Measurements from ENCODE around the gene EGR2. TPM values are rescaled to one million over a fixed set of nuclear protein-coding genes. Genes with fewer than 3 reads are reported as not detected.

EGR2 gene
- total RNA-seq, 1 experiment from 2014 or later = 0.92 TPM

DNA sequence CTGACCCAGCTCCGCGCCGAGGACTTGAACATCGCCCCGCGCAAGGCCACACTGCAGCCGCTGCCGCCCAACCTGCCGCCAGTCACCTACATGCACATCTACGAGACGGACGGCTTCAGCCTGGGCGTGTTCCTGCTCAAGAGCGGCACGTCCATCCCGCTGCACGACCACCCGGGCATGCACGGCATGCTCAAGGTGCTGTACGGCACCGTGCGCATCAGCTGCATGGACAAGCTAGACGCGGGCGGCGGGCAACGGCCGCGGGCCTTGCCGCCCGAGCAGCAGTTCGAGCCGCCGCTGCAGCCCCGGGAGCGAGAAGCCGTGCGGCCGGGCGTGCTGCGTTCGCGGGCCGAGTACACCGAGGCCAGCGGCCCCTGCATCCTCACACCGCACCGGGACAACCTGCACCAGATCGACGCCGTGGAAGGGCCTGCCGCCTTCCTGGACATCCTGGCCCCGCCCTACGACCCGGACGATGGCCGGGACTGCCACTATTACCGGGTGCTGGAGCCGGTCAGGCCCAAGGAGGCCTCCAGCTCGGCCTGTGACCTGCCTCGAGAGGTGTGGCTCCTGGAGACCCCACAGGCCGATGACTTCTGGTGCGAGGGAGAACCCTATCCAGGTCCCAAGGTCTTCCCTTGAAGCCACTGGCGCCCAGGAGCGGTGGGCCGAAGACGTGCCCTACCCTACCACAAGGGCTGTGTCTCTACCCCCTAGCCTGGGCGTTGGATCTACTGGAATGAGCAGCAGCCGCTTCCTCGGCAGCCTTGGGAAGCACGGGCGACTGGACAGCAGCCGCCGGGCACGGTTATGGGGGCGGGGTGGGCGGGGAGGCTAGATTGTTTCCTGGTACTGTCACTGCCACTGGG is 10.7 kb downstream of the EGR2 start (continued):
- peak; percentile 50; the same call in 1 of the 2 replicates for TF ChIP-seq ATF2 (CRISPR knock-in tag; IDR thresholded peaks at IDR 0.05; ENCODE audit: borderline replicate concordance, low read depth)
- TF ChIP-seq USF1 (CRISPR knock-in tag; IDR thresholded peaks at IDR 0.05) = no peak
- no peak for TF ChIP-seq NFATC4 (CRISPR knock-in tag; IDR thresholded peaks at IDR 0.05)
- no peak for TF ChIP-seq CBFB (CRISPR knock-in tag; IDR thresholded peaks at IDR 0.05; ENCODE audit: low read depth)
- no peak for TF ChIP-seq PRDM15 (CRISPR knock-in tag; IDR thresholded peaks at IDR 0.05)
- no peak for TF ChIP-seq ERG (CRISPR knock-in tag; IDR thresholded peaks at IDR 0.05)
- no peak for TF ChIP-seq ZNF425 (CRISPR knock-in tag; conservative IDR thresholded peaks at IDR 0.05)
- TF ChIP-seq, protein P1, sequence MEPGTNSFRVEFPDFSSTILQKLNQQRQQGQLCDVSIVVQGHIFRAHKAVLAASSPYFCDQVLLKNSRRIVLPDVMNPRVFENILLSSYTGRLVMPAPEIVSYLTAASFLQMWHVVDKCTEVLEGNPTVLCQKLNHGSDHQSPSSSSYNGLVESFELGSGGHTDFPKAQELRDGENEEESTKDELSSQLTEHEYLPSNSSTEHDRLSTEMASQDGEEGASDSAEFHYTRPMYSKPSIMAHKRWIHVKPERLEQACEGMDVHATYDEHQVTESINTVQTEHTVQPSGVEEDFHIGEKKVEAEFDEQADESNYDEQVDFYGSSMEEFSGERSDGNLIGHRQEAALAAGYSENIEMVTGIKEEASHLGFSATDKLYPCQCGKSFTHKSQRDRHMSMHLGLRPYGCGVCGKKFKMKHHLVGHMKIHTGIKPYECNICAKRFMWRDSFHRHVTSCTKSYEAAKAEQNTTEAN (CRISPR knock-in tag; IDR thresholded peaks at IDR 0.05) = peak; percentile 66; the same call in 1 of the 2 replicates
- TF ChIP-seq SOX15 (CRISPR knock-in tag; IDR thresholded peaks at IDR 0.05) = no peak
- no peak for TF ChIP-seq RORB (CRISPR knock-in tag; IDR thresholded peaks at IDR 0.05)
- TF ChIP-seq, protein P2, sequence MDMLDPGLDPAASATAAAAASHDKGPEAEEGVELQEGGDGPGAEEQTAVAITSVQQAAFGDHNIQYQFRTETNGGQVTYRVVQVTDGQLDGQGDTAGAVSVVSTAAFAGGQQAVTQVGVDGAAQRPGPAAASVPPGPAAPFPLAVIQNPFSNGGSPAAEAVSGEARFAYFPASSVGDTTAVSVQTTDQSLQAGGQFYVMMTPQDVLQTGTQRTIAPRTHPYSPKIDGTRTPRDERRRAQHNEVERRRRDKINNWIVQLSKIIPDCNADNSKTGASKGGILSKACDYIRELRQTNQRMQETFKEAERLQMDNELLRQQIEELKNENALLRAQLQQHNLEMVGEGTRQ (CRISPR knock-in tag; IDR thresholded peaks at IDR 0.05) = no peak
- peak; percentile 66 for TF ChIP-seq FOXP1 (CRISPR knock-in tag; IDR thresholded peaks at IDR 0.05; ENCODE audit: borderline replicate concordance)
- no peak; the same call in 1 of the 2 replicates for TF ChIP-seq SMAD3 (CRISPR knock-in tag; IDR thresholded peaks at IDR 0.05; ENCODE audit: borderline replicate concordance)
- no peak for TF ChIP-seq CREB1 (CRISPR knock-in tag; IDR thresholded peaks at IDR 0.05)
- 0 out of 2 replicates have a peak, but pooled peaks have one; percentile 4 for TF ChIP-seq TEAD1 (CRISPR knock-in tag; IDR thresholded peaks at IDR 0.05)
- TF ChIP-seq ZNF281 (CRISPR knock-in tag; IDR thresholded peaks at IDR 0.05) = no peak
- TF ChIP-seq PRRX2 (CRISPR knock-in tag; IDR thresholded peaks at IDR 0.05) = no peak
- TF ChIP-seq, protein P3, sequence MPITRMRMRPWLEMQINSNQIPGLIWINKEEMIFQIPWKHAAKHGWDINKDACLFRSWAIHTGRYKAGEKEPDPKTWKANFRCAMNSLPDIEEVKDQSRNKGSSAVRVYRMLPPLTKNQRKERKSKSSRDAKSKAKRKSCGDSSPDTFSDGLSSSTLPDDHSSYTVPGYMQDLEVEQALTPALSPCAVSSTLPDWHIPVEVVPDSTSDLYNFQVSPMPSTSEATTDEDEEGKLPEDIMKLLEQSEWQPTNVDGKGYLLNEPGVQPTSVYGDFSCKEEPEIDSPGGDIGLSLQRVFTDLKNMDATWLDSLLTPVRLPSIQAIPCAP (CRISPR knock-in tag; IDR thresholded peaks at IDR 0.05) = peak; percentile 16; the same call in 1 of the 2 replicates
